ENCODE results near the gene TDRD9.

TDRD9 gene

DNA sequence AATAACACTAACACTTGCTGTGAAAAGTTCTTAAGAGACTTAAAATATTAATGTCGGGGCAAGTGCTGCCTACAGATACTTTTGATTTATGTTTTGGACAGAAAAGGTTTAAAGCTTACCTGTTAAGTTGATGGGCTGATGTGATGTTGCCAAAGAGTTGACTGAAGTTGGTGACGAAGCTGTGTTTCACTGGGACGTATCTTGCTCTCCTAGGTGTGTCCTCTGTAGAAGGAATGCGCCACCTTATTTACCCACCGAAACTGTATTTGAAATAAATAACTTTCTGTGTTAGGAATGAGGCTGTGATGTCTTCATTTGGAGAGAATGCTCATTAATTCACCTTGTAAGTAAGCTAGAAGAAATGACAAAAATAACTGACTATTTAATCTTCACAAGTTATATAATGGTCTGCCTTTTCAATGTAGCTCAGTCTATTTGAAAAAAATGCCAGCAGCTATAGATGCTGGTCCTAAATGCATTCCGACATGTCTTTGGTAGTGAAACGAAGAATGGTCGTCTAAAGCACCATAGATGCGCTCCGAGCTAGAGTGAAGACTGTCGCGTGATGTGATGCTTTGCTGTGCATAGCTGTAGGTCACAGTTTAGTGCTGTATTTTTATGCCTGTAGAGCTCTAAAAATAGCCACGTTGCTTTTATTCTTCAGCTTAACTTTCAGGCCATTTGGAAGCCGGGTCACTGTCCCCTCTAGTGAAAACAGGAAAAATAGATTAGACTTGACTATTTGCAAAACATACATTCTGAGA is 13.9 kb downstream of the TDRD9 start, which contains the start of gene RD3L:
TSS of gene RD3L (minus strand) at position 557 of the 764 bp plus-strand sequence. CDS start 834 bp downstream, outside the sequence.
- TF ChIP-seq, protein P1, sequence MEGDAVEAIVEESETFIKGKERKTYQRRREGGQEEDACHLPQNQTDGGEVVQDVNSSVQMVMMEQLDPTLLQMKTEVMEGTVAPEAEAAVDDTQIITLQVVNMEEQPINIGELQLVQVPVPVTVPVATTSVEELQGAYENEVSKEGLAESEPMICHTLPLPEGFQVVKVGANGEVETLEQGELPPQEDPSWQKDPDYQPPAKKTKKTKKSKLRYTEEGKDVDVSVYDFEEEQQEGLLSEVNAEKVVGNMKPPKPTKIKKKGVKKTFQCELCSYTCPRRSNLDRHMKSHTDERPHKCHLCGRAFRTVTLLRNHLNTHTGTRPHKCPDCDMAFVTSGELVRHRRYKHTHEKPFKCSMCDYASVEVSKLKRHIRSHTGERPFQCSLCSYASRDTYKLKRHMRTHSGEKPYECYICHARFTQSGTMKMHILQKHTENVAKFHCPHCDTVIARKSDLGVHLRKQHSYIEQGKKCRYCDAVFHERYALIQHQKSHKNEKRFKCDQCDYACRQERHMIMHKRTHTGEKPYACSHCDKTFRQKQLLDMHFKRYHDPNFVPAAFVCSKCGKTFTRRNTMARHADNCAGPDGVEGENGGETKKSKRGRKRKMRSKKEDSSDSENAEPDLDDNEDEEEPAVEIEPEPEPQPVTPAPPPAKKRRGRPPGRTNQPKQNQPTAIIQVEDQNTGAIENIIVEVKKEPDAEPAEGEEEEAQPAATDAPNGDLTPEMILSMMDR (IDR thresholded peaks at IDR 0.05): no peak
- no peak for TF ChIP-seq ZFX (IDR thresholded peaks at IDR 0.05; ENCODE audit: borderline replicate concordance)
- no peak within 1 kb of the TSS for H3K27ac ChIP-seq

DNA sequence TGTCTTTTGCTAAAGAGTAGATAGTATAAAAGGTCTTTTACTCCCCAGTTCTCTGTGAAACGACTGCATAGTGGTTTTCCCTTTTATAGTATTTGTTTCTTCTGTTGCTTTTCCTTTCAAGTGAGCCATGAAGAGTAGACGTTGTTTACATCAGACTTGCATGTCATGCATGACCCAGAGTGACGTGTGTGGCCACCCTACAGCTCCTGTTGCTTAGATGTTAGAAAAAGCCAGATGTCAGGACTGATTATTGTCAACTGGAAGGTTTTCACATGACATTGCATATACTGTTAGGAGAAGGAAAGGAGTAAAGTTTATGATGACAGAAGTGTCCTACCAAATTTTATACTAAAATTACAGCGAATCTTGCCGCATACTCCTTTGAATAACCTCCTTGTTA is 15.4 kb downstream of the TDRD9 start:
- TF ChIP-seq, protein P1 (IDR thresholded peaks at IDR 0.05): no peak
- no peak for TF ChIP-seq ZFX (IDR thresholded peaks at IDR 0.05; ENCODE audit: borderline replicate concordance)
- no peak overlapping the region for H3K27ac ChIP-seq

DNA sequence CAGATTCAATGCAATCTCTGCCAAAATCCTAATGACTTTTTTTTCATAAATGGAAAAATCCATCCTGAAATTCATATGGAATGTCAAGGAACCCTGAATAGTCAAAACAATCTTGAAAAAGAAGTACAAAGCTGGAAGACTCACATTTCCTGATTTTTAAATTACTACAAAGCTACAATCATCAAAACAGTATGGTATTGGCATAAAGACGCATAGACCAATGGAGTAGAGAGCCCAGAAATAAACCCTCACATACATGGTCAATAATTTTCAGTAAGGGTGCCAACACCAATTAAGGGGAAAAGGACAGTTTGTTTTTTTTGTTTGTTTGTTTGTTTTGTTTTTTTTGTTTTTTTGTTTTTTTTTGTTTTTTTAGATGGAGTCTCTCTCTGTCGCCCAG is 18.7 kb downstream of the TDRD9 start:
- no peak overlapping the region for H3K27ac ChIP-seq
- TF ChIP-seq ZFX (IDR thresholded peaks at IDR 0.05; ENCODE audit: borderline replicate concordance): no peak
- TF ChIP-seq, protein P1 (IDR thresholded peaks at IDR 0.05): no peak

DNA sequence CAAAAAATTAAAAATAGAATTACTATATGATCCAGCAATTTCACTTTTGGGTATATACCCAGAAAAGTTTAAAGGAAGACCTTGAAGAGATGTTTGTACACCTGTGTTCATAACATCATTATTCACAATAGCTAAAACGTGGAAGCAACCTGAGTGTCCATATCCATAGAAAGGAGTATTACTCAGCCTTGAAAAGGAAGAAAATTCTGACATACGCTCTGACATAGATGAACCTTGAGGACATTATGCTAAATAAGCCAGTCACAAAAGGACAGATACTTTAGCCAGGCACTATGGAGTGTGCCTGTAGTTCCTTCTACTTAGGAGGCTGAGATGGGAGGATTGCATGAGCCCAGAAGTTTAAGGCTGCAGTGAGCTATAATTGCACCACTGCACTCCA is 20.2 kb downstream of the TDRD9 start:
- H3K27ac ChIP-seq: no peak overlapping the region
- no peak for TF ChIP-seq ZFX (IDR thresholded peaks at IDR 0.05; ENCODE audit: borderline replicate concordance)
- TF ChIP-seq, protein P1 (IDR thresholded peaks at IDR 0.05): no peak

DNA sequence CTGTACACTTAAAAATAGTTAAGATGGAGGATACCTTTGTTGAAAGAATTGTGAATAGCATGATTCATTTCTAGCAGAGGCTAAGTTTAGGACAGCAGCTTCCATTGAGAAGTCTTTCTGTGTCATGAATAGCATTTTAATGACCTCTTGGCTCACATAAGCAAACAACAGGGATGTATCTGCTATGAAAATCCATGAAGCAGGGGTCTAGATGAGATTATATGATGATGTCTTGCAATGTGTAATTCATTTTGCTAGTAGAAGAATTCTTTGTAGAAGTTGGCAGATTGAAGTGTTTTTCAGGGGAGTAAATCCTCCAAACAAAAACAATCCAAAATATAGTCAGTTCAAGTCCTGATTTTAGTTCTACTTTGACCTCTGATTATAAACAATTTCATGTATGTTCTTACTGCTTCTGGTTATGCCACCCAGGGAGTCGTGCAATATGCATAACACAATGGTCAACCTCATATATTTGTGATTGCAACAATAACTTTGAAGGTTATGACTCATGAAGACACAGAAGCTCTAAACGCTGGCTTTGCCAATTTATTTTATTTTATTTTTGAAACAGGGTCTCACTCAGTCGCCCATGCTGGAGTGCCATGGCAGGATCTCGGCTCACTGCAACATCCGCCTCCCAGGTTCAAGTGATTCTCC is 21.0 kb downstream of the TDRD9 start:
- no peak overlapping the region for H3K27ac ChIP-seq
- TF ChIP-seq, protein P1 (IDR thresholded peaks at IDR 0.05): no peak
- no peak for TF ChIP-seq ZFX (IDR thresholded peaks at IDR 0.05; ENCODE audit: borderline replicate concordance)

DNA sequence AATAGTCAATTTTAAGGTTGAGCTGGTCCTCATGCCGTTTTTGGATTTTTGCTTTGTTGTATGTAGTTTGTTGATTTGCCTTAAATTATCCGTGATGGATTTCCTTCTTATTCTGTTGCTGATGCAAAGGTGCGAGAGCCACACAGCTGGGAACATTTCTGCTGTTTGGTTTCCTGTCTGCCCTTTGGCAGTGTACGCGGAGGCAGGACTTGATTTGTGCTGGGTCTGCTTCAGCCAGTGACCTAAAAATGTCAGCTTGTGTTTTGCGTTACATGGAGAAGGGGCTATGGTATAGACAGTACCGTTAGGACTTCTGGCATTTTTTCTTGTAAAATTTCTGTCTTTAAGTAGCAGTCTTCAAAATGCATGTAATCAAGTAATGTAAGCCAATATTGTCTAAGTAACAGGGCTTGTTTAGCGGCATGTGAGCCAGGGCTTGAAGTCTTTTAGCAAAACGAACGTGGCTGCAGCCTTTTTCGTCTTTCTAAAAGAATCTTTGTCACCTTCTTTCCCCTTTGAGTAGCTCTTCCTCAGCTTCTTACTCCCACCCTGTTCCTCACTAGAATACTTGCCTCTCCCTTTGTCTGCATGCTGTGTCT is 32.3 kb downstream of the TDRD9 start:
- no peak for TF ChIP-seq ZFX (IDR thresholded peaks at IDR 0.05; ENCODE audit: borderline replicate concordance)
- no peak overlapping the region for H3K27ac ChIP-seq

DNA sequence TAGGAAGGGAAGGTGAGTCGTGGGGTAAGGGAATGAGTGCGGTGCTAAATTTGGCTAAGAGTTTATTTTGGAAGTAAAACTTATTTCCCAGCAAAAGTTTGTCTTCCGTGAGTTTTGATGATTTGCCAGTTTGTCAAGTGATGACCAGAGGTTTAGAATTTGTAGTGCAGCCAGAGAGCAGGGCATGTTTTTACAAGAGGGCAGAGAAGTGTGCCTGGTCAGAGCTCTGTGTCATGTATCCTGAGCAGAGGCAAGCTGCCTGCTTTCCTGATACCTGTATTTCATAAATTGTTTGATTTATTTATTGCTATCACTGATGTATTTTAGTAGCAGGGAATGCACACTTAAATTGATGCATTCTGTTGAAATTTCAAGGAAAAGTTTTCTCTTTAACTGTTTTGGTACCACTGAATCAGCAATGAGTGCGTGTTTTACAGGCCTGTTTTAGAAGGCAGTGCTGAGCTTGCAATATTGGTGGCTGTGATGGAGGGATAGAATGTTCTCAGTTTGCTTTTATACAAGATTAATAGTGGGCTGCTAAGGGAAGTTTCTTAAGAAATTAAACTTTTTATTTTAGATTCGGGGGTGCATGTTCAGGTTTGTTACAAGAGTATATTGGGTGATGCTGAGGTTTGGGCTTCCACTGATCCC is 33.8 kb downstream of the TDRD9 start:
- TF ChIP-seq, protein P1 (IDR thresholded peaks at IDR 0.05): no peak
- TF ChIP-seq ZFX (IDR thresholded peaks at IDR 0.05; ENCODE audit: borderline replicate concordance): no peak
- no peak overlapping the region for H3K27ac ChIP-seq
